ENCODE measurements around the gene CD300LF. TPM values are rescaled to one million over a fixed set of nuclear protein-coding genes. Genes with fewer than 3 reads are reported as not detected.

CD300LF gene
- total RNA-seq, 4 donors from 2014 or later: not detected

- H3K36me3 ChIP-seq: no peaks in the 10 kb centered on the region
- no peak for DNase-seq
- 85 to 93% methylated on average over 8 to 11 of the region's 11 CpGs for WGBS, 2 donors
- H3K4me1 ChIP-seq: no peaks in the 10 kb centered on the region
- intact Hi-C loops (cut with DNase I): no loop called here
- no peaks in the 10 kb centered on the region for H3K9me3 ChIP-seq
- H3K27me3 ChIP-seq: no peaks in the 10 kb centered on the region
- H3K27ac ChIP-seq: no peak overlapping the region
- no peak for TF ChIP-seq POLR2A (IDR thresholded peaks at IDR 0.05)
- no peak for TF ChIP-seq CTCF (IDR thresholded peaks at IDR 0.05)
- H3K4me3 ChIP-seq (replicated peaks in 1 of 3): no peak overlapping the region
Observed at GRCh38 chr17:74695629-74696028, 17.1 kb downstream of the CD300LF start.

- no peak for DNase-seq
- Histone ChIP-seq H3K36me3 (no peaks in the 10 kb centered on the region), H3K4me1 (no peaks in the 10 kb centered on the region), H3K9me3 (no peaks in the 10 kb centered on the region), H3K27ac (no peak overlapping the region), H3K27me3 (no peaks in the 10 kb centered on the region), H3K4me3 (replicated peaks in 1 of 3) (no peak overlapping the region)
- intact Hi-C loops (cut with DNase I): no loop called here
- TF ChIP-seq POLR2A (IDR thresholded peaks at IDR 0.05): no peak
- TF ChIP-seq CTCF (IDR thresholded peaks at IDR 0.05): no peak
- 91 to 95% methylated on average over 4 of the region's 4 CpGs for WGBS, 2 donors
Observed at GRCh38 chr17:74694081-74694480, 18.6 kb downstream of the CD300LF start.

- Histone ChIP-seq H3K9me3 (no peaks in the 10 kb centered on the region), H3K4me1 (no peaks in the 10 kb centered on the region), H3K36me3 (no peaks in the 10 kb centered on the region), H3K4me3 (replicated peaks in 1 of 3) (no peak overlapping the region), H3K27ac (no peak overlapping the region), H3K27me3 (no peaks in the 10 kb centered on the region)
- intact Hi-C loops (cut with DNase I): no loop called here
- 81 to 88% methylated on average over 8 of the region's 8 CpGs for WGBS, 2 donors
- TF ChIP-seq POLR2A (IDR thresholded peaks at IDR 0.05): no peak
- no peak for TF ChIP-seq CTCF (IDR thresholded peaks at IDR 0.05)
- no peak for DNase-seq
Observed at GRCh38 chr17:74691151-74691550, 21.6 kb downstream of the CD300LF start.

- Histone ChIP-seq H3K27me3 (no peaks in the 10 kb centered on the region), H3K4me3 (replicated peaks in 1 of 3) (no peak overlapping the region), H3K27ac (no peak overlapping the region), H3K36me3 (no peaks in the 10 kb centered on the region), H3K4me1 (no peaks in the 10 kb centered on the region), H3K9me3 (no peaks in the 10 kb centered on the region)
- no peak for TF ChIP-seq CTCF (IDR thresholded peaks at IDR 0.05)
- no peak for TF ChIP-seq POLR2A (IDR thresholded peaks at IDR 0.05)
- DNase-seq: no peak
- intact Hi-C loops (cut with DNase I): no loop called here
- 75% methylated on average over 6 of the region's 6 CpGs for WGBS, 2 donors
Observed at GRCh38 chr17:74690409-74690825, 22.3 kb downstream of the CD300LF start.

- no peak overlapping the region for H3K27ac ChIP-seq
- intact Hi-C loops (cut with DNase I): no loop called here
- H3K4me3 ChIP-seq (replicated peaks in 1 of 3): no peak overlapping the region
- WGBS, 2 donors: 87 to 94% methylated on average over 2 to 3 of the region's 3 CpGs
- no peaks in the 10 kb centered on the region for H3K9me3 ChIP-seq
- H3K27me3 ChIP-seq: no peaks in the 10 kb centered on the region
- no peaks in the 10 kb centered on the region for H3K4me1 ChIP-seq
- no peaks in the 10 kb centered on the region for H3K36me3 ChIP-seq
- TF ChIP-seq CTCF (IDR thresholded peaks at IDR 0.05) (no peak), POLR2A (IDR thresholded peaks at IDR 0.05) (no peak)
- DNase-seq: no peak
Observed at GRCh38 chr17:74687886-74688285, 24.8 kb downstream of the CD300LF start.

Data from thyroid gland (tissue), 4 donors.